H1 (cell line): ENCODE results near the gene OLA1. TPM values are rescaled to one million over a fixed set of nuclear protein-coding genes. Genes with fewer than 3 reads are reported as not detected.

Source experiments
- CHD7 ChIP-seq: fragments of 300-600 bp; sonication (generic); IDR thresholded peaks from 2 replicates; pipeline ENCODE4 v1.7.1; 2012; ENCODE audit warnings: low read length, moderate library complexity, mild to moderate bottlenecking, inconsistent platforms; ENCODE audit not compliant: insufficient replicate concordance
- CREB1 ChIP-seq: IDR thresholded peaks from 2 replicates; pipeline ENCODE4 v1.6.1; 2012; ENCODE audit warnings: inconsistent platforms
- CTCF ChIP-seq, 3 experiments: IDR thresholded peaks; 1 replicate in 2 of 3; 2 replicates in 1 of 3; pipeline versions ENCODE4 v1.5.1 to v1.6.1; 2011; ENCODE audit warnings: low read length in 3 of 3, mild to moderate bottlenecking in 3 of 3, inconsistent platforms in 2 of 3, low read depth in 1 of 3, moderate library complexity in 1 of 3; ENCODE audit not compliant: insufficient read depth in 1 of 3; ENCODE audit errors: control extremely low read depth in 1 of 3
- E2F6 ChIP-seq: IDR thresholded peaks from 2 replicates; pipeline ENCODE4 v1.6.1; 2012; ENCODE audit warnings: inconsistent platforms
- EGR1 ChIP-seq: IDR thresholded peaks from 2 replicates; pipeline ENCODE4 v1.6.1; 2011; ENCODE audit warnings: low read depth, low read length, borderline replicate concordance
- KDM5A ChIP-seq: fragments of 200-600 bp; IDR thresholded peaks from 2 replicates; pipeline ENCODE4 v1.7.1; 2012; ENCODE audit warnings: mild to moderate bottlenecking, low read length, inconsistent platforms, mixed read lengths
- MAFK ChIP-seq: IDR thresholded peaks from 2 replicates; pipeline ENCODE4 v1.6.1; 2012; ENCODE audit warnings: low read depth, mild to moderate bottlenecking, improper control_type of control experiment, low read length
- SAP30 ChIP-seq: fragments of 300-600 bp; sonication (generic); IDR thresholded peaks from 2 replicates; pipeline ENCODE4 v1.7.1; 2012; ENCODE audit warnings: low read length, moderate library complexity, mild to moderate bottlenecking, inconsistent platforms; ENCODE audit not compliant: insufficient read depth, insufficient replicate concordance
- polyA plus RNA-seq, 7 experiments: library from polyadenylated mRNA; depleted of rRNA in 3 of 7; stranded (reverse) in 5 of 7; unstranded in 2 of 7; fragments of >200 nt in 5 of 7; fragments of 200-250 nt in 2 of 7; gene quantifications; 1 replicate in 5 of 7; 2 replicates in 1 of 7; 4 replicates in 1 of 7; pipeline versions ENCODE4 v1.2.1 to v1.2.3, GENCODE V29; 2011 to 2013; ENCODE audit warnings: missing spikeins in 2 of 7, mixed read lengths in 2 of 7
- total RNA-seq: library from RNA; stranded (reverse); fragmentation: NEBNext Ultra II Directional; extraction: Animal tissue kit (Norgen Biotek cat#: 25700); gene quantifications from 2 replicates; pipeline ENCODE4 v1.2.1, GENCODE V29; 2021

The OLA1 gene
- total and polyA plus RNA-seq, 2 of the 8 experiments (the other 6 are each of a cell fraction or from before 2014, with no cell fraction given) = 39.3 to 158 TPM

DNA sequence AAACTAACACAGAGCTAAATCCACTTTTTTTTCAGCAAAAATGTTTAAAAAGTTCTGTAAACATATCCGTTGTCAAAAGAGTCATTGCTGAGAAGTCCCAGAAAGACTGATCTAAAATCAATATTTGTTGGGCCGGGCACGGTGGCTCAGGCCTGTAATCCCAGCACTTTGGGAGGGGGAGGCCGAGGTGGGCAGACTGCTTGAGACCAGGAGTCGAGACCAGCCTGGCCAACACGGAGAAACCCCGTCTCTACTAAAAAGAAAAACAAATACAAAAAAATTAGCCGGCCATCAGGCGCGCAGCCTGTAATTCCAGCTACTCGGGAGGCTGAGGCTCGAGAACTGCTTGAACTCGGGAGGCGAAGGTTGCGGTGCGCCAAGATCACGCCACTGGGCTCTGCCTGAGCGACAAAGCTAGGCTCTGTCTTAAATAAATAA, 1.4 kb downstream of the OLA1 start (continued):
- TF ChIP-seq CHD7 = no peak
- no peak for TF ChIP-seq MAFK
- no peak for TF ChIP-seq CTCF (IDR thresholded peaks at IDR 0.05; ENCODE audit: control extremely low read depth in 1 of 3, insufficient read depth in 1 of 3, low read depth in 1 of 3, low read length in 3 of 3)
- no peak for TF ChIP-seq CREB1
- no peak for TF ChIP-seq KDM5A
- no peak for TF ChIP-seq EGR1
- no peak for TF ChIP-seq SAP30
- TF ChIP-seq E2F6 = no peak
